ENCODE data around the gene SNCB.
"Not testable (repeated sequence)": the region's sequence is repeated elsewhere in the genome, so short reads cannot be mapped to it uniquely, and the experiment has no call there.

DNA sequence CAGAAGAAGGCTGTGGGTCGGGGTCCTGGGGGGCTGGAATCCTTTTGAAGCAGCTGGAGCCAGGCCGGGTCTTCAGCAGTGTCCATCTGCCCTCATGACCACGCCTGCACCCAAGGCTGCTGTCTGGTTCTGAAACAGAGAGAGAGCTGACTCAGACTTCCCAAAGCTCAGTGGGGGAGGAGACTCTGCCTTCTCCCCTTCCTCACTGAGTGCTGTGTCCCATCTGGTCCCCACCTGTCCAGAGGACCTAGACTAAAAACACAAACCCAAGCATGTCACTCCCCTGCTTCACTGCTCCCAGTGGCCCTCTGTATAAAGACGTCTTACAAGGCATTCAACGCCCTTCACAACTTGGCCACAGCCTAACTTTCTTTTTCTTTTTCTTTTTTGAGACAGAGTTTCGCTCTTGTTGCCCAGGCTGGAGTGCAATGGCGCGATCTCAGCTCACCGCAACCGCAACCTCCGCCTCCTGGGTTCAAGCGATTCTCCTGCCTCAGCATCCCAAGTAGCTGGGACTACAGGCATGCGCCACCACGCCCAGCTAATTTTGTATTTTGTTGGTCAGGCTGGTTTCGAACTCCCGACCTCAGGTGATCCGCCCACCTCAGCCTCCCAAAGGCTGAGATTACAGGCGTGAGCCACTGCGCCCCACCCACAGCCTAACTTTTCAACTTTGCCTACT is 30.4 kb downstream of the SNCB start:
- TF ChIP-seq, protein P1, sequence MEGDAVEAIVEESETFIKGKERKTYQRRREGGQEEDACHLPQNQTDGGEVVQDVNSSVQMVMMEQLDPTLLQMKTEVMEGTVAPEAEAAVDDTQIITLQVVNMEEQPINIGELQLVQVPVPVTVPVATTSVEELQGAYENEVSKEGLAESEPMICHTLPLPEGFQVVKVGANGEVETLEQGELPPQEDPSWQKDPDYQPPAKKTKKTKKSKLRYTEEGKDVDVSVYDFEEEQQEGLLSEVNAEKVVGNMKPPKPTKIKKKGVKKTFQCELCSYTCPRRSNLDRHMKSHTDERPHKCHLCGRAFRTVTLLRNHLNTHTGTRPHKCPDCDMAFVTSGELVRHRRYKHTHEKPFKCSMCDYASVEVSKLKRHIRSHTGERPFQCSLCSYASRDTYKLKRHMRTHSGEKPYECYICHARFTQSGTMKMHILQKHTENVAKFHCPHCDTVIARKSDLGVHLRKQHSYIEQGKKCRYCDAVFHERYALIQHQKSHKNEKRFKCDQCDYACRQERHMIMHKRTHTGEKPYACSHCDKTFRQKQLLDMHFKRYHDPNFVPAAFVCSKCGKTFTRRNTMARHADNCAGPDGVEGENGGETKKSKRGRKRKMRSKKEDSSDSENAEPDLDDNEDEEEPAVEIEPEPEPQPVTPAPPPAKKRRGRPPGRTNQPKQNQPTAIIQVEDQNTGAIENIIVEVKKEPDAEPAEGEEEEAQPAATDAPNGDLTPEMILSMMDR (IDR thresholded peaks at IDR 0.05), result not testable (repeated sequence)
- not testable (repeated sequence) for TF ChIP-seq EZH2phosphoT487 (IDR thresholded peaks at IDR 0.05)
